Suppressor macrophage treated with lipopolysaccharide for 1 hour (primary cell): Measurements from ENCODE around the gene MAD1L1.
A peak's percentile ranks its signal among the peaks of the same experiment; 100 is the strongest.
"Not testable (repeated sequence)": the region's sequence is repeated elsewhere in the genome, so short reads cannot be mapped to it uniquely, and the experiment has no call there.

ENCODE experiments used
- DNase-seq, 3 donors: peaks; one replicate each; pipeline ENCODE4 v3.0.0-alpha.2; 2020 to 2022

The MAD1L1 gene

DNA sequence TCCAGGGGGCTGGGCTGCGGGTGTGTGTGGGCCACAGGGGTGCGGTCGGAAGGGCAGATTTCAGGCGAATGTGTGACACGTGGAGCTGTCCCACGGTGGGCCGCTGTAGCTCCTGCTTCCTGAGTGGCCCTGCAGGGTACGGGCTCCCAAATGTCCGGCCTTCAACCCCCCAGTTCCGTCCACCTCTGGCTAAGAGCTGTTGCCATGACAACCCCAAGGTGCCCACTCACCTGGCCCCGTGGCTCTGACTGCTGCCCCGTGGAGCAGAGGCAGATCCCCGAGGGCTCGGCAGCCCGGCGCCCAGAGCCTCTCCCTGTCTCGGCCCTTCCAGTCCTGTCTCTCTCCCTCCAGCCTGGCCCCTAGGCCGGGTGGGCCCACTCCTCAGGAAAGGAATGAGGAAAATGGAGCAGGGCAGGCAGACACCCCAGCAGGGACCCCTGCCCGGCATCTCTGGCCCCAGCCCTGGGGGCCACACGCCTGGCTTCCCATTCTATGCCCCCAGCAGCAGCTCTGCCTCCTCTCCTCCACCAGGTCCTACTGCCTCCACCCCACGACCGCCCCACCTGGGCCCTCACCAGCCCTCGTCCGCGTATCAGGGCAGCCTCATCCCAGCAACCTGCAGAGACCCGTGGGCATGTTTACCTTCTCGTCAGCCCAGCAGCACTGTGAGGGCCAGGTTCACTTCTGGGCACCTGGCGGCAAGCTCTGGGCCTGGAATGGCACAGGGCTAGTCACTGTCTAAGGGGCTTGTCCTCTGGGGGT lies 347.1 kb downstream of the MAD1L1 start:
- DNase-seq, result no peak

DNA sequence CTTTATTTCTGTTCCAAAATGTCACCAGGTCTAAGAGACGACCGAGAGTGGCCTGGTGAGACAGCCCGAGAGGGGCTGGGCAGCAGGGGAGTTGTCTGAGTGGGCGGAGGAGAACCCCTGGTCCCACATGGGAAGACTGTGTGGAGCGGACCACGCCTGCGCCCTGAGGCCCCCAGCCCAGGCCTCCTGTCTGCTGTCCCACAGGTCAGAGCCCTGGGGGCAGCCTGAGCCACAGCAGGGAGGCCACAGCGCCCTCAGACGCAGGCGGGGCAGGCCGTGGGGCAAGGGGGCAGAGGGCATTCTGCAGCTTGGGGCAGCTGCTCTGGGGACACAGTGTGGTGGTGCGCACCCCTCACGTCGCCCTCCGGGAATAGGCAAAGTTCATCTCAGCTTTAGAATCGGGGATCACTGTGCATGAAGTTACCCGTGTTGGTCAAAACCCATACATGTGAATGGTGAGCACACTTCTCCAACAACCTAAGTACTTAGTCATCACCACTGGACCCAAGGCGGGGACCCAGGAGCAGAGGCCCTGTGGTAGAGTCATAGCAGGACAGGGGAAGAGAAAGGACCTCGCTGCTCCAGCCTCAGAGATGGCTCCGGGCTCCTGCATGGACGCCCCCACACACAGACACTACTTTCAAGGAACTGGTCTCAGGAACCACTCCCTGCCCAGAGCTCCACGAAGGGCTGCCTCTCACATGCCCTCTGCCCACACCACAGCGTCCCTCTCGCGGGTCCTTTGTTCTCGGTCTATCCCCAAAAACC lies 348.0 kb downstream of the MAD1L1 start:
- DNase-seq, result no peak

DNA sequence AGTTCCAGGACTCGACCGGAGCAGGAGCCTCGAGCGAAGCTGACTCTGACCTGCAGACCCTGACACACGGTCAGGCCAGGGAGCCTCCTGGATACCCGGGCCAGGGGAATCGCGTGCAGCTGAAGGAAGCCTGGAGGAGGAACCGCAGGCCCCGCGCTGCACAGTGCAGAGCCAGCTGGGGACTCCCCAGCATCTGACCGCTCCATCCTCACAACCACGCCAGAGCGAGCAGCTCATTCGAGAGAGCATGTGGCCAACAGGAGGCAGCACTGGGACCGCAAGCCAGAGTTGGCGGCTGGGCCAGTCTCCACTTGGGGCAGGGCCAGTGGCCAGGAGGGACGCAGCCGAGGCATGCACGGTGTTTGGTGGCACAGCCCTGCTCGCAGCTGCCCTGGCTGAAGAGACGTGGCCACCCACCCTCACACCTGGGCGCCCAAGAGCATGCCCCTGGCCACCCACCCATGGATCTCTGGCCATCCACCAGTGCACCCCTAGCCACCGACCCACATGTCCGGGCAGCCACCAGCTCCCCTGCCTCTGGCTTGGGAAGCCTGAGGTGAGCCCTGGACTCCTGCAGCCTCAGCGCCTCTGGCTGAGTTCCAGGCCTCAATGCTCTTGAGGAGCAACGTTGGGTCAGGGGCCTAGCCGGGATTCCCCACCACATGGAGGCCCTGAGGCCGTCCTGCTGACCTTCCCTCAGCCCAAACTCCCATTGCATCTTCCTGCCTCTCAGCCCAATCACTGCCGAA lies 348.7 kb downstream of the MAD1L1 start:
- peak in 1 of 3 donors; percentile 9 for DNase-seq

DNA sequence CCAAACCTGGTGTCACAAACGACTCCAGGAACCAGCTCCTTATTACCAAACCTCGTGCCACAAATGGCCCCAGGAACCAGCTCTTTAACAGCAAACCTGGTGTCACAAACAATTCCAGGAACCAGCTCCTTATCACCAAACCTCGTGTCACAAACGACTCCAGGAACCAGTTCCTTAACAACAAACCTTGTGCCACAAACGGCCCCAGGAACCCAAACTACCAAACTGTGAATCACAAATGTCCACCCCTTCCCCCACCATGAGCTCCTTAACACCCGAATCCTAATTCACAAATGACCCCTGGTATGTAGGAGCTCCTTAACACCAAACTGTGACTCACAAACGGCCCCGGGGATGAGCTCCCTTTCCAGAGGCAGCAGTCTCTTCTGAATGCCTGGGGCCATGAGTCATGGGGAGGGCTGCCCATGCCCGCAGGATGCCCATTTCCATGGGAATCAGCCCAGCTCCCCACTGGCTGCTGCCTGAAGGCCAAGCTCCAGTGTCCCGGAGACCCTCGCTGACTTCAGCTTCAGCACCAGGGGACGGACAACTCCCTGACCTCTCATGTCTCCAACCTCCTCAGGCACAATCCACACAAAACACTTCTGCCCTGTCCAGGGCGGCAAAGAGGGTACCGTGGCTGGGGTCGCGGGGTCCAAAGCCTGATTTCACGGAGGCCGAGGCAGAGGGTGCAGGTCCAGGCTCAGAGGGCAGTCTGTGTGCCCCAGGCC lies 349.5 kb downstream of the MAD1L1 start:
- DNase-seq, result peak in 2 of 3 donors; percentile 37 to 44

DNA sequence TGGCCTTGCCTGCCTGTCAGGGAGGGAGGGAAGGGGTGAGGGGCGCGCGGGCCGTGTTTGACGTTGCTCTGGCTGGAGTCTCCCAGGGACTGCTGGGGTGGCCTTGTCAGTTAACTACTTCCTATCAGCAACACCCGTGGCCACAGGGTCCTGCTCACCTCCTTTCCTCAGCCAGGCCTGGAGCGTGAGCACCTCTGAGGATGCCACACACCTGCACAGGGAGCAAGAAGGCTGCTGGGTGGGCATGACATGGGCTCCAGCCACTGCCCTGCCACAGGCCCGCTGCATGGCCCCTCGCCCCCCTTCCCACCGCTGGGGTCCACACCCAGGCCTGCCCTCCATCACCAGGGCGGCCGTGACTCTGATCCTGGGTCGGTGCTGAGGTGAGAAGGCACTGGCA lies 350.3 kb downstream of the MAD1L1 start:
- no peak for DNase-seq

DNA sequence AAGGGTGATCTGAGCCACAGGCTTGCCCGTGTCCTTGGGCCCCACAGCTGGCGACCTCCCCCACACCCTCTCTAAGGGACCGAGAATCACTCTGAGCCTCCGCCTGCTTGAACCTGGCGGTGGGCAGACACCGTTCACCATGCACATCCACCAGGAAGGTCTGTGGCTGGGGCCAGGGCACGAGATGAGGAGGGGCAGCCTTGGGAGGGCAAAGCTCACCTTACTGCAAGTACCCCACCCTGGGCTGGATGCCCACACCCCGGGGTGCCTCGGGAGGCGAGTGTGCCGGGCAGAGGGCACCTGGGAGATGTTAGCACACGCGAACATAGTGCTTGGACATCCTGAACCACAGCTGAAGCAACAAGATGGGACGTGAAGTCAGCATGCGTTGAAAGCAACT lies 350.8 kb downstream of the MAD1L1 start:
- no peak for DNase-seq

DNA sequence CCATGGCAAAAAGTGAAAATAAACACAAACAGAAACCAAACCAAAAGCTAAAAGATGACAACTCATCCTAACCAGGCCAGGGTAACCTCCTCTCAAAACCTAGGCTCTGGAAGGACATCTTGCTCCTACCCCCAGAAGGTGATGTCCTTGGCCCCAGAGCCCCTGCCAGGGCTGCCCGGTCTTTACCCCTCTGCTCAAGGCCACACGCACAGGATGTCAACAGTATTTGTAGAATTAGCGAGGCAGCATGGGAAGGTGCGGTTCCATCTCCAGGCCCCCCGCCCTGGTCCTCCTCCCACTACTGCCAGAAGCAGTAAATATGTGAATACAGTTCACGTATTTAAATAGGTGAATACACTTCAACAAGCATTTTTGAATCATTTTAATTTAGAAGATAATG lies 356.1 kb downstream of the MAD1L1 start:
- DNase-seq, result not testable (repeated sequence)

DNA sequence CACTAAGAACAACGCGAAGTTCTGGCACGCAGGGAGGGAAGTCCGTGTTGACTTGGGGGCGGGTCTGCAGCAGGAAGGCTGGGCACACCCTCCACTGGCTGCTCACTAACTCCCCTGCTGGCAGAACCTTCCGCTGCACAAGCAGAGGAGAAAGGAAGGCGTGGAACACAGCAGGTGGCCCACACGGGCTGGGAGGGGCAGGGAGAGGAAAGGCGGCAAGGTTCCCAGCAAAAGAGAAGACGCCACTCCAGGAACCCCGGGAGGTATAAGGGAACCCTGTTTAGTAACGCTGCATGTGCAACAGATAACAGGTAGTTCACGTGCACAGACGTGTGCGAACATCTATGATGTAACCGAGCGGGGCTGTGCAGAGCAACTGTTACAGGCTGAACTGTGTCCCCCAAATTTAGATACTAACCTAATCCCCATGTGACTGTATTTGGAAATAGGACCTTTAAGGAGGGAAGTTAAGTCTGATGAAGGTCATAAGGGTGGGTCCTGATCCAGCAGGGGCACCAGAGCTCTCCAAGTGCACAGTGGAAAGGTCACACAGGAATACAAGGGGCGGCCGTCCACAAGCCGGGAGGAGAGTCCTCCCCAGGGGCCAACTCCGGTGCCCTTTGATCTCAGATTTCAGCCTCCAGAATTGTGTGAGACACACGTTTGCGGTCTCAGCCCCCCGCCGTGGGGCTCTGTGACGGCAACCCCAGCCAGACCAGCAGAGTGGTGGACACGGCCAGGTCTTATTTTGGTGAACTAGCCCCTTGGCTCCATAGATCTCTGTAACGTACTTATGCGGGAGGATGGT lies 357.1 kb downstream of the MAD1L1 start:
- peak in 2 of 3 donors; percentile 9 to 10 for DNase-seq

DNA sequence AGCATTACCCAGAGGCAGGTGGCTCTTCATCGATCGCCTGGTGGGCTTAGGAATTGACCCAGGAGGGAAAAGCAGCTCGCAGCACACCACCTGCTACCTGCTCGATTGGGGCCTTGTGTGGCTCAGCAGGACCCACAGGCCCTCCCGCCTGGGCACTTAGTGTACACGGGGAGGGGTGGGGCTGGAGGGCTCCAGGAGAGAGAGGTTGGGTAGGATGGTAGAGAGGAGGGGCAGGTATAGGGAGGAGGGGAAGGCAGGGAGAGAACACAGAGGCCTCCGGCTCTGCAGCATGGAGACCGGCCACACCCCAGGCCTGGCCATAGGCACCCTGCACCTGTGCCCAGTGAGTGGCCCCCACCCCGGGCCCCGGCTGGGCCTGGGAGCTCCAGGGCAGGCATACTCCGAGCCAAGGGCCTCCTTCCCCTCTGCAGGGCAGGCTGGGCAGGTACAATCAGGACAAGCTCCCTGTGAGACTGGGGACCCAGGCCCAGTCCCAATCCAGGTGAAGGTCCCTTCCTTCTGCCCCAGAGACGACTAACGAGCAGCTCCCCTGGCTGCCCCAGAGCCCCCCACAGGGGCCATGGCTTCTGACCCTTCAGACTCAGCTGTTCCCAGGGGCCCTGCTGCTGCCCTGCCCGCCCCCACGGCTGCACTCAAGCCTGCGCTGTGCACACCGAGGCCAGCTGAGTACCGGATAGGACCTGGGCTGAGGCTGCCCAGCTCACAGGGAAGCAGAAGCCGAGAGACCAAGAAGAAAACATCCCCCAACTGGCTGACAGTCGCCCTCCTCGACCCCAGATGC lies 358.0 kb downstream of the MAD1L1 start:
- not testable (repeated sequence) for DNase-seq

DNA sequence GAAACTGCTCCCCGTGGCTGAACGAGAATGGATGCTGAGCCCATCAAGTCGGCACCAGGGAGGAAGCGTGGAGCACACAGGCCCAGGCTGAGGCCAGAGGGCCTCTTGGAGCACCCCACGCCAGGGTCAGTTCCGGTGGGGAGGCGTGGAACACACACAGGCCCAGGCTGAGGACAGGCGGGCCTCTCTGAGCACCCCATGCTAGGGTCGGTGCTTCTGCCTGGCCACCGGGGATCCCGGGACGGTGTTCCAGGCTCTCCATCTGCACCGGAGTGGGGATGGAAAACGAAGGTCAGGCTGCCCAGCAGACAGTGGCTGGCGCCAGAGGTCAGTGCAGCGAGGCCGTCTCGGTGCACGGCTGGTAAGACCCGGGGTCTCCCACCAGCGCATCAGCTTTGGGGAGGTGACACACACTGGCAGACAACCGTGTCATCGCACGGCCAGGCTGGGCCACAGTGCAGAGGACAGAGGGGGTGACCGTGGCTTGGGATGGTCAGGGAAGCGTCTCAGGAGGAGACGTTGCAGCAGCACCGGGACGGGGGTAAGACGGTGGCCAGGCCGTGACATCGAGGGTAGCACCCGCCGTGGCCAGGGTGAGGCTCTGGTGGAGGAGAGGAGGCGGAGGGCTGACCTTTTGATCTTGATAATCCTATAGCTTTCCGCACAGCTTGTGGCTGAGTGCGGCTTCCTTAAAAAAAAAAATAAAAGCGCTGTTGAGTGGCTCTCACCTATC lies 358.7 kb downstream of the MAD1L1 start:
- no peak for DNase-seq

DNA sequence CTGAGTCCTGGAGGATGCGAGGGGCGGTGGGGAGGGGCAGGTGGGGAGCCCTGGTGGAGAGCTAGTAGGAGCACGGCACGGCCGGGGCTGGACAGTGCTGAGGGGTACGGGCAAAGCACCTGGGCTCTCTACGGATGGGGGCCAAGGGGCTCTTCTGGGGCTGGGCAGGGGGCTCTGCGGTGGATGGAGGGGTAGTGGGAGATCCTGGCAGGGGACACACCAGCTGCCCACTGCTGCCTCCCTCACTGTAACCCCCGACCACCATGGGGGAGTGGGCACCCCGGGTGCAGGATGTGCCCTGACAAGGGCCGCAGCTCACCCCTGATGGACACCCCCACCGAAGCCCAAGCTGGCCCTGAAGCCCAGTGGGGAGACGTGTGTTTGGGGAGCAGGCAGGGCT lies 359.3 kb downstream of the MAD1L1 start:
- DNase-seq, result no peak

DNA sequence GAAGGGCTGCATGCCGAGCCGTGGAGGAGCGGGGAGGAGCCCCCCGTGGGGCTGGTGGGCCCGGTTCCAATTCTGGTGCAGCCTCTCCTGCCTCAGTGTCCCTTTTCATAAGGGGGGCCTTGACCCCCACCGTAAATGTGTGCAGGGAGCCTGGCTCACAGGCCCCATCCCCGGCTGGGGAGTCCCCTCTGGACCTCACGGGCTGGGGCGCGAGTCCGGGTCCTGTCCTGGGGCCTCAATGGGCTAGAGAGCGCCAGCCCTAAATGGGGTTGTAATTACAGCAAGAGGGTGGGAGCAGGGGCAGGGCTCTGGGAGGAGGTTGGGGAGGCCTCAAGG lies 359.7 kb downstream of the MAD1L1 start:
- no peak for DNase-seq

DNA sequence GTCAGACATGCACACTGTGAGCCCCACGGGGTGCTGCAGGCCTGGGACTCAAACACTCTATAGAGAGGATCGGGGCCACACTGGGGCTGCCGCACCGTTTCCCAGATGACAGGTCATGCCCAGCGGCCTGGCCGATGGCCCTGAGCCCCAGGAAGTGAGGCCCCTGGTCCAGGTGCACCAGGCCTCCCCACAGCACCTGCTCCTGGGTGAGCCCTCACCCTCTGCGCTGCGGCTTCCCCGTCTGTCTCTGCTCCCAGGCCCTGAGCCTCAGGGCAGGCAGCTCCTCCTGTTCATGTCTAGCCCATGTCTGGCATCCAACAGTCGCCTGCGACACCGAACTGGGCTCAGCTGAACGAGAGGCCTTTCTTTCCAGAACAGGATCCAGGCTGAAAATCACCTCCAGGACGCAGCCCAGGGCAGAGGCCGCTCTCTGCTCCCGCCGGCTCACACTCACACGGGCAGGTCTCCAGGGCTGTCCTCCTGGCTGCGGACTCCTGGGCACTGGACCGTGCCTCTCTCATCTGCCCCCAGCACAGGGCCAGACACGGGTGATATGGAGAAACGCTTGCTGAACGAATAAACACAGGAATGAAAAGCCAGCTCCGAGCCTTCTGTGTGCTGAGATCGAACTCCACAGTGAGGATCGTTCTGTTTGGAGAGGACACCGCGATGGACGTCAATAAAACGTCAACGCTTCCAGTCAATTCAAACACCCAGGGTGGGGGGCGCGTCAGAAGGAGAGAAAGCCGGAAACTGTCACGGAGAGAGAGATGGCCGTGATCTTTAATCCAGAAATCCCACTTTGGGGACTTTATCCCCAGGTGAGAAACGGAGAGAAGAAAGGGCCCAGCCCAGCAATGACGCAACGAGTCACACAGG lies 360.3 kb downstream of the MAD1L1 start:
- DNase-seq, result no peak

DNA sequence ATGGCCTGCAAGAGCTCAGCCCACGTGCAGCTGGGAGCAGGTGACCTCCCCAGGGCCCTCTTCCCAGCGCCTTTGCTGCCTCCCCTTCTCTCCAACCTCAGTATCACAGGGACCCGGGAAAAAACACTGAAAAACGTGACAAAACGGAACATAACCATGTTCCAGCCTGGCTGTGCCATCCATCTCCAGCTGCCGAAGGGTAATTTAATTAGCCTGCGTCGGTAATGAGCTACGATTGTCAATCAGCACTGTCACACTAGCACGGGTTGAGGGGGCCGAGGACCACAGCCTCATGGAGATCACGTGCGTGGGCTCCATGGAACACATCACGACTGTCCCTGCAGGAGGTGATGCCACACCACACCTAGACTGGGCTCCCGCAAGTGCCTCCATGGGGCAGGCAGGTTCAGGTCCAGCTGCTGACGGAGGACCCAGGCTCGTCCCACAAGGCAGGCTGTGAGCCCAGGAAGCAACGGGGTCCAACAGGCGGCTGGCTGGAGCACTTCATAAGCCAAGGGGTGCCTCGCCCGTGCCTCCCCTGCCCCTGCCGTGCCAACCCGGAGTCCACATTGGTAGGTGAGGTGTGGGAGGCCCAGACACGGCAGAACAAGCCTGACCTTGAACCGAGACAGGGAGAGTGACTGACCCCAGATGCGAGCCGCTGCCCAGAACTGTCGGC lies 363.2 kb downstream of the MAD1L1 start:
- DNase-seq, result no peak

DNA sequence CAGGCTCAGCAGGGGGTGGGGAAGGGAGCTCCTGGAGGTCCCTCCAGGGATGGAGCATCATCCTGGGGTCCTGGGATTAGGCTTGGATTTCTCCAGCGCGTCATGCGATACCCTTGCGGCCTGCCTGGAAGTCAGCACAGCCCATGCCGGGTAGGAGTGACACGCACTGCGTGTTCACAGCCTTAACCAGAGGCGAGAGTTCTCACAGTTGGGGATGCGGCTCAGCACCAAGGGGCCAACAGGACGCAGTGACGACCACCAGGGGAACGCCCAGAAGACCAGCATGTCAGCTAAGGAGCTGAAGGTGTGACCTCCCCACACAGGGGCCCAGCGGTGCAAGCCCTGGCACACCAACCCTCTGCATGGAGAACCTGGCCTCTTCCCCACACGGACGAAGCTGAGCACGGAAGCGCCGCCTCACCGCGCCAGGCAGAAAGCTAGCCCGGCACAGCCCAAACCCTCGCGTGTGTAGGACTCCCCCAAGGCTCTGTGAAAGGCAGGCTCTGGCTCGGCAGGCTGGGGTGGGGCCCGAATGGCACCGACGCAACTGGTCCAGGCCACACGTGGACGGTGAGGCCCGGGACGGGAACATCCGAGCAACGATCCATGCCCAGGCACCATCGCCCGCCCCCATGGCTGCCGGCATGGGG lies 364.1 kb downstream of the MAD1L1 start:
- DNase-seq, result no peak

DNA sequence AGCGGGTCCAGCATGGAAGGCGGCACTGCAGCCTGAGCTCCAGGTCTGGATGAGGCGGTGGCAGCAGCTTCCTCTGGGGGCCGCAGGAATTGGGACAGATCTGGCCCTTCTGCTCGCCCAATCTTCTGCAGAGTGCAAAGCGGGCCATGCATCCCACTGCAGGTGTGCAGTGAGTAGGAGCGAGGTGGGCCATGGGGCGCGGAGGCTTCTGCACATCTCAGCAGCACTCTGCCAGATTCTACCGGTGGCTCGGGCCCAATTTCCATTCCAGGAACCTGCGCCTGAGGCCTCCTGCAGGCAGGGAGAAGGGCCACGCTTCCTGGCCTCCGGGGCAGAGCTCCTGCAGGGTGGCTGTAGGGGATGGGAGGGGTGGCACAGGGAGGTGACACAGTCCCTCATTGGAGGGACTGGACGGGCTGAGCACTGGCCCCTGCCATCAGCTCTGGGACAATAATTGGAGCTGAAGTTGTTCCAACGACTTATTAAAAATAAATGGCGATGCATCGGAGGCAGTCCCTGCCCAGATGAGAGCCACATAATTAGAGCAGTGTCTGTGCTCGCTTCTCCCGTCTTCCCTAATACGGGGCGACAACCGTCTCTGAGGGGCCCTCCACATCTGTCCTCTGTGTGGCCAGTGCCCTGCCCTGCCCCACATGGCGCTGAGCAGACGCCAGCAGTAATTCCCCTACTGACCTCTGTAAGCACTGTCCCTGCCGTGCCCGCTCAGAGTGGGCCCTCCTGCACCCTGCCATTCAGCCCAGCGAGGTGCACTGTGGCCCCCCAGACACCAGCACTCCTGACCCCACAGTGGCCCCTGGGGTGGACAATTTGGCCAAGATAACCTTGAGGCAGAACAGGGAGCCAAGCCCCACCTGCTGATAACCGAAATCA lies 365.1 kb downstream of the MAD1L1 start:
- no peak for DNase-seq

DNA sequence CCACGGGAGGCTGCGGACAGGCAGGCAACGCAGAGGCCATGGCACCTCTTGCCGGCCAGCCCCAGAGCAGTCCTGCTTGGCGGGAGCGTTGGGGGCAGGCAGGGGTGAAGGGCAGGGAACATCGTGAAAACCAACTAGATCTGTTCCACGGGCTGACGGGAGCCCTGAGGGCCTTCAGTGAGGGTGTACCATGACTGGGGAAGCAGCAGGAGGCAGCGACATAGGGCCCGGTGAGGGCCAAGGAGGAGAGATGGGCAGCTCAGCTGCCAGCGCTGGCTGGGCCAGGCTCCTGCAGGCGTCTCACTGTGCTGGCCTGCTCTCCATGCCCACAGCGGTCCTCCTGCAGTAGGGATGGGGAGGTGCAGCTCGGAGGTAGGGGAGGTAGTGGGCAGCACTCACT lies 366.1 kb downstream of the MAD1L1 start:
- DNase-seq, result no peak
